ENCODE results near the gene STYK1. TPM values are rescaled to one million over a fixed set of nuclear protein-coding genes. Genes with fewer than 3 reads are reported as not detected.
A peak's percentile ranks its signal among the peaks of the same experiment; 100 is the strongest.

The STYK1 gene, protein sequence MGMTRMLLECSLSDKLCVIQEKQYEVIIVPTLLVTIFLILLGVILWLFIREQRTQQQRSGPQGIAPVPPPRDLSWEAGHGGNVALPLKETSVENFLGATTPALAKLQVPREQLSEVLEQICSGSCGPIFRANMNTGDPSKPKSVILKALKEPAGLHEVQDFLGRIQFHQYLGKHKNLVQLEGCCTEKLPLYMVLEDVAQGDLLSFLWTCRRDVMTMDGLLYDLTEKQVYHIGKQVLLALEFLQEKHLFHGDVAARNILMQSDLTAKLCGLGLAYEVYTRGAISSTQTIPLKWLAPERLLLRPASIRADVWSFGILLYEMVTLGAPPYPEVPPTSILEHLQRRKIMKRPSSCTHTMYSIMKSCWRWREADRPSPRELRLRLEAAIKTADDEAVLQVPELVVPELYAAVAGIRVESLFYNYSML
- total RNA-seq = 6.7 TPM

DNA sequence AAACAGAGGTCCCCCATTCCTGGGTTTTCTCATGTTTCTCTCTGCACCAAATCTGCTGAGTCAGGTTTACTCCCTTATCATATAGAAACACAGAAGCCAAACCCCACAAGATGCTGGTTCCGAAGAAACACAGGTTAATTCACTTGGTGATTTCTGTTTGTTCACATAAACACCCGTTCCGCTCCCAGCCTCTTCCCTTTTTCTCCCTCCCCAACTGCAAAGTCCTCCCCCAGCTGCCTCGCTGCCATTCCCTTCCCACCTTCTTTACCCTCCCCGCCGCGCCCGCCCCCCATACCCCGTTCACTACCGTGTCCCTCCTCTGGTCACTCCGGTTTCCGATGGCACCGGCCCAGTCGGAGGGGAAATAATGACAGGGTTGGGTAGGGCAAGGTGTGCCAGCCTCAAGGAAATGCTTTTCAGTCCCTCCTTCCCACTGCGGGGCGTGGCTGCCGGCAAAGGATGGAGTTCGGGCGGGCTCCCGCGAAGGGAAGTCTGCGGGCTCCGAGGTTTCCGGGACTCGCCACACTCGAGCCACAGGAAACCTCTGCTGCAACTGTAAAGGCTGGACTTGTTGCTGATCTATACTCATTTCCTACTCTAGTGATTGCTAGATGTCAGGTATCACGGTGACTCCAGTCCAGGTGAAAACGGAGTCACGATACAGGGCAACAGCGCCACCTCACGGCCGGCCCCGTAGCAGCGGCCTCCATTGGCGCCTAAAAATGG, at the start of gene STYK1:
Gene STYK1 (minus strand): TSS at position 394 of the 726 bp plus-strand sequence. CDS start 39,434 bp downstream, outside the sequence.
- DNase-seq = peak; percentile 23

DNA sequence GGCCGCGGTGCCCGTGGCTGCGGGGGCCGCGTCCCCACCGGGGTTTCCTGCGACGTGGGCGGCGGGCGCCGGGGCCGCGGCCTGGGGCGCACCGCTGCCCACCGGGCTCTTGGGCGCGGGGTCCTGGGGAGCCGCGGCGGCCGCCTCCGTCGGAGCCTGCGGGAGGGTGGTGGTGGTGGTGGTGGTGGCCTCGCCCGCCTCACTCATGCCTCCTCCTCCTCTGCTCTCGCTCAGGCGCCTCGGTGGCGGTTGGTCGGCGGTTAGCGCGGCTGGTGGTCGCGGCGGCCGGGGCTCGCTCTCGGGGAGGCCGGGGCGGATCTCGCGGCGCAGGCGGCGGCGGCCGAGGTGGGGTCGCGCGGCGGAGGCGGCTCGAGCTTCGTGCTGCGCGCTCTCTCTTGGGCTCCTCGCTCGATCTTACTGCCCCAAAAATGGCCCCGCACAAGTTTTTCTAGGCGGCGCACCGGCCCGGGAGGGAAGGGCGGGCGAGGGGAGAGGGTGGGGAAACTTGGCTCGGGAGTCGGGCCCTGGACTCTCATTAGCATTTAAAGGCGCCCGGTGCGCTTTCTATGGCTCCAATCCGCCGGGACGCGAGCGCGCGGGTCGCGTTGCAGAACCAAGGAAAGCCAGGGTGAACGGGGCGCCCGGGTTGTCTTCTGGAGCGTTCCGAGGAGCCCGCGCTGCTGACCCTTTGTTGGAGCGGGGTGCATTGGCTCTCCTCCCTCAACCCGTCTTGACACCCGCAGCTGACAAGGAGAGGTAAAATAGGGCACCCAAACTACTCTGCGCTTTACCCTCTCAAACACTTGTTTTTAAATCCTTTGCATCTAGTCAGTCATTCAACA, 49.3 kb upstream of the STYK1 start, which contains the start of gene YBX3:
Gene YBX3 (minus strand): TSS at position 419 of the 842 bp plus-strand sequence. CDS start 212 bp downstream, at position 207.
- DNase-seq = peak; percentile 6

DNA sequence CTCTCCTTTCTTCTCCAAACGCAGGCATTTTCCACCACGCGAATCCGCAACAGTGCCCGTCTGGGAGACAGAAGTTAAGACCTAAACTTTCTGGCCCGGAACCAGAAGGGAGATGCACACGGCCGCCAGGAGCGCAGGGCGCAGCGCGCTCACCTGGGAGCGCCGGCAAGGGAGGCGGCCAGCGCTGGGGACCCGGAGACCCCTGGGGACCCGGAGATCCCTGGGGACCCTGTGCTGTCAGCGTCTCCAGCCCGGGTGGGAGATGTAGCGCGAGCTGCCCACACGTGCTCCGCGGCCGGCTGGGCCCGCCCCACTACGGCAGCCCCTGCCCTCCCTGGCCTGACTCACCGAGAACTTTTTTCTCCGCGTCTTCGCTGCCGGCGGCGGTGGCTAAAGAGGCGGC, 48.7 kb upstream of the STYK1 start:
- no peak for DNase-seq

DNA sequence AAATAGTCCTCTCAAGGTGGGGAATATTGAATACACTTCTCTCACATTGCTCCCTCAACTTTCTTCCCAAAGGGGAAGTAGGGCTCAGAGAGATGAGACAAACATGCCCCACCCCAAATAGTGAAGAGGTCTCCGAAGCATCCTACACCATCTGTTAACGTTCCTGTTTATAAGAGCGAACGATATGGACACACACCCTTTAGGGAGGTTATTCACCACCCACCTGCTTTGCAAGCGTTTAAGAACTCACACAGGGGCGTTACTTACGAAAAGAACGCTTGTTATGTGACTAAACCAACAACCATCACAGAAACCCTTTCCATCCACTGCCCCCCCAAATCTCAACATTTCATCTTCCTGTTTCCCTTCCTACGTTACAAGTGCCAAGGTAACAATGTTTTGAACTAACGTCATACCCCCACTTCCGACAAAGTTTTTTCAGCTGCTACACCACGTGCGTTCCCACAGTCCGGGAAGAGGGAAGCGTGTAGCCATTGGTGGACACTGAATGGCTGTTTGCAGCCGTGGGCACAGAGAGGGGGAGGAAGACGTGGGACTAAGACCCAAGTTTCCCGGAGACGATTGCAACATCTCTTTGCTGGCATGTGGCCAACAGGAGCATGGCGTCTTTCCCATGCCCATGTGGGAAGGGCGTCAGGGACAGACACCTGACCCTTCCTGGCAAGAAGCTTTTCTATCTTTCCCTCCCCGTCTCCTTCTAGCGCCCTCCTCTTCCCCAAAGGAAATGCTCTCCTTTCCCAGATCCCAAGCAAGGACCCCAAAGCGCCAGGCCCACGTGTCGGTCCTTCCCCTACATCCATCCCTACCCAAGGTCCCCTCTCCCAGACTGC, 48.0 kb upstream of the STYK1 start:
- peak; percentile 46 for DNase-seq

DNA sequence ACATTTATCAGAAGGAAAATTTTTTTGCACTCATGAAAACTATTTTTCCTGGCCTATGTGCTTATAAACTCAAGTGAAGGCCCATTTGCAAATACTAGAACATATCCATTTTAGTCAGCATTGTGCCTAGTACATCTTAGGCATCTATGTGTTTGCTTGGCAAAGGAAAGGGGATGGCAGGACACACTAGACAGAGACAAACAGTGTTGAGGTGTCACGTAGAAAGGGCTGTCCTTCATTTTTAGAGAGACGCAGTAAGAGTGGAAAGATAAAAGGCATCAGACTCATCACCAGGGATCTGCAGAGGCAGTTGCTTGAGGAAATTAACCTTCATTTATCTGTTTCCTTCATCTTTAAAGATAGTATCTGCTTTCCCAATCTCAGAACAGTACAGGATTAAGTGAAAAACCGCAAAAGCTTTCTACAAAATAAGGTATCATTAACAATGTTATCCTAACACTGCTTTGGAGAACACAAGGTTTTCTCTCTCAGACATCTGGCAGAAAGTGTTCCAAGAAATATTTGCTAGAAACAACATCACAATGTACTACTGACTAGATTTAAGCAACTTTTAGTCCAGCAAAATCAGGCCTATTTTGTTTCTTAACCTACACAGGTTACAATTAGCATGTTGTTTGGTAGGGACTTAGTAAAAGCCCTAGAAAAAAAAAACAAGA, 47.3 kb upstream of the STYK1 start:
- no peak for DNase-seq

DNA sequence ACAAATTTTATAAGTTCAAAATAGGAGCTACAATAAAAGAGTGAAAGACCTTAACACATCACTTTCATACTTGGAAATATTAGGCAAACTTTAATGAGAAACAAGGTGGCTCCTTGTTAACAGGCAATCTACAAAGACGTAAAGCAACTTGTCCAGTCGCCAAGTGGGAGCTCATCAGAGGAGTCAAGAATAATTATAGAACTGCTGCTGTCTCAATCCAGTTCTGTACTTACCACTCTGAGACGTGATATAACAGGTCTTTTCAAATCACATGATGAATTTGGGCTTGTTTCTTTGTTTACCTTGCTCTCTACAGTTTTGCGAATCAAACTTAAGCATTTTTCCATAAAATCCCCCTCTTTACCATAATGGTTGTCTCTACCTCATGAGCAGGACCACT, 45.6 kb upstream of the STYK1 start:
- no peak for DNase-seq

DNA sequence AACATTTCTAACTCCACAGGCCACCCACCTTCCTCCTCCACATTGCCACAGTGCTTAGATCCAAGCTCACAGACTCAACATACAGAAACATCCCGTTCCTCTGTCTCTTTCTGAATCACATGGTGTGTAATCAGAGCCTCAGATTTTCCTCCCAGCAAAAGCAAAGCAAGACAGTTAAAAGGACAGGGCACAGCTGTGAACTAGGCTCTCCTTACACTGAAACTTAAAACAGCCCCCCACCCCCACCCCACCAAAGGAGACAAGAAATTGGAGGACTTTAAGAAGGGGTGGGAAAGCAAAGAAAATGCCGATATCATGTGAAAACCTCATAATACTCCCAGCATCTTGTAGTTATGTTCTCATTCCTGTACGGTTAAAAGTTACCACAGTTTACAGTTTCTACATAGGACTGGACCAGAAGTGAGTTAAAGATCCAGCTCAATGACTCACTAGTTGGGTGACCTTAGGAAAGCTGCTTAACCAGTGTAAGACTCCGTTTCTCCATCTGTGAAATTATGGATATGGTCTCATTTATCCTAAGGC, 44.5 kb upstream of the STYK1 start:
- no peak for DNase-seq

DNA sequence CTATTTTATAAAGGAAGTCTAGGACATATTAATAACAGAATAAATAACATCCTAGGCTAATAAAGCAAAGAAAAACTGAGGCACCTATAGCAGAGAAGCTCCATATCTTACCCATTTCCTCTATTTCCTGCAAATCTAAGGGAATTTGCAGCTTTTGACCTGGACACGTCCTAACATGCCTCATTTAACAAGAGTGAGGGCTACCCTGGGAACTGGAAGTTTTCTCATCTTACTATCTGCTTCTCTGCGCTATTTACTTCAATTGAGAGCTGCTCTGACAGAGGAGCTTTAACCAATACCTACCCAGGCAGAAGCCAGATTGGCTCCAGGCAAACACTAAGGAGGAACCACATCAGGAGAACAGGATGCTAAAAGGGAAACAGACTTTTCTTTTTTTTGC, 43.6 kb upstream of the STYK1 start:
- DNase-seq = no peak

DNA sequence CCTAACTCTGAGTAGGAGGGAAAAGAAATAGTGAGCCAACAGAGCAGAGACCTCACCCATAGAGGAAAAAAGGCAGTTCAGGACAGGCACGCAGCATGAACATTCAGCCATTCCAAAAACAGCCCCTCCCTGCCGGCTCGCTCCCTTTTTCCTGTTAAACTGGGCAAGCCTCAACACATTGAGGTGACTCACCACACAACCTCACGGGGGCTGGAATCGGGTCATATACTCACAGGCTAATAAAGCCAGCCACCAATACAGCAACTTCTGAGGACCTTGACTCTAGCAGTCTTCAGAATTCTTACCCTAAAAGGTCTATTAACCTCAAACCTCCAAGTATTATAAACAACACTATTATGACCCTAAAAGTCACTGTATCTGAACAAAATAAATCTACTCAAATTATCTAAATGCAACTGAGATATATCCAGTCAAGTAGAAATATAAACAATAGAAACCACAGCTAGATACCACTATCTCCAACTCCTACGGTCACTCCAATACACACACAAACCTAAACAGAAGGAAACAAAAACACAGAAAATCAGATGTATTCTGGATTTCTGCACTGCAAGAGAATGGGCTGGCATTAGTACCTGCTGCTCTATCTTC, 43.0 kb upstream of the STYK1 start:
- DNase-seq = no peak

DNA sequence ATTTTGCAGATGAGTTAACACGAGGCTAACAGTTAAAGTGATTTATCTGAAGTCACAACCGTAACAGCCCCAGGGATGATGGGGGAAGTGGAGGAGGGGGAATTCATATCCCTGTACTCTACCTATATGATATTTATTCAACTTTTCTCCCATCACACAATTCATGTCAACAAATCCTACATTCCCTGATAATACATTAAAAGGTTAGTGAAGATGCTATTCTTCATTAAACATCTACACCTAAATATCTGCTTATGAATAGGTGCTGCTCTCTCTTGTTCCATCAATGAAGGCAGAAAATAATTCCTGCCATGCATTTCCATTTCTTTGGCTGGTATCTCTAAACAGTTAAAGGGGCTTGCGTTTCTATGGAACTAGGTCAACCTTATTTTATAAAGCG, 42.4 kb upstream of the STYK1 start:
- DNase-seq = no peak

DNA sequence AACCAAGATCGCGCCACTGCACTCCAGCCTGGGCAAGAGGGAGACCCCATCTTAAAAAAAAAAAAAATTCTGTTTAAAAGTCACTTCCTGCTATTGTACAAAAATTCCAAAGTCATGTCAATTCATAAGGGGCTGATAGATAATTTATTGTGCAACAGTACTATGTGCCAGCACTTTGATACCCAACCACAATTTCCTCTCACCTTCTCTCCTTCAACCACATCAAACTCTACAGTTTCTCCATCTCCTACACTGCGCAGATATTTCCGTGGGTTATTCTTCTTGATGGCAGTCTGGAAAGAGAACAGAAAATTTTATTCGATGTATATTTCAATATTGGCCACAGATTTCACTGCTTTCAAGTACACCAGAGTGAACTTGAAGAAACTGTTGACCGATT, 41.6 kb upstream of the STYK1 start:
- DNase-seq = no peak

DNA sequence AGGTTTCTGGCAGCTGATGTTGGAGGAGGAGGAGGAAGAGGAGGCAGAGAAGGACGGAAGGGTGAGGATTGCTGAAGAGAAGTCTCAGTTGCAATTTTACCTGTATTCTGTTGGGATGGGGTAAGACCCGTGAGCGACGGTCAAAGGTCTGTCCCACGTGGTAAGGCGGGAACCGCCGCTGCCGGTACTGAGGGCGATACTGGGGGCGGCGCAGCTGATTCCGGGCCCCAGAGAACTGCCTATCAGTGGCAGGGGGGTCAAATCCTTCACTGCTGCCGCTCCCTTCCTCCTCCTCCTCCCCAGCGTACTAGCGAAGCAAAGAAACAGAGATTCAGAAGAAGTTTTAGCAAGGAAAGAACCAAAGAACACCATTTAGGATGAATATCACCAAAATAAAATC, 36.0 kb upstream of the STYK1 start:
- no peak for DNase-seq

DNA sequence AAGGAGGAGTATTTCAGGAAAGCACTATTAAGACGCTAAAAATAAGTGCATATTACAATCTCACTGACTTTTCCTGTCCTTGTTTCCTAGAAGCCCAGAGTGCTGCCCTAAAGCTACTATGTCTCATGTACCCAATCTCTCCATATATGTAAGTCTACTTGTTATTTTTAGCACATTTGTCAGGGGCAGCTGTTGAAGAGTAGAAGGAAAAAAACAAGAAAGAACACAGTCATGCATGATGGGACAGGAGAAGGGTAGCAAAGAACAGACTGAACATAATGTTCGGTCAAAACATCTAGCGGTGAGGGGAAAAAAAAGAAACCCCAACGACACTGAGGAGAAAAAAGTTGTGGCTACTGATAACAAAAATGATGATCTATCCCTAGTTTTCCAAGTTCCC, 35.0 kb upstream of the STYK1 start:
- DNase-seq = no peak

DNA sequence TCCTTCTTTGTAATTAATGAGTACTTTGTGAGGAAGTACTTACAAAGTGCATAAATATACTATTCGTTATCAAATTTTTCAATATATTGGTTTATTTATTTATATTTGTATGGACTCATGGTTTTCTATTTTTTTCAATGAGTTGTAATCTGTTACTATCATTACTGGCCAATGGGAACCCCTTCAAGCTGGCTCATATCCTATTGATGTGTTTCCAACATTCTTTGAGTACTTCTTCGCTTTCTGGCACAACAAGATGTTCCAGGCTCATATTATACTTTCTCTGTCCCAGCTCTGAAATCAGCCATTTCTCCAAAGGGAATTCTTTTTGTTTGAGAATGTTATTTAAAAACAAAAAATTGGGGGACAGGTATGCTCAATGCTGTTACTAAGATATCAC, 31.8 kb upstream of the STYK1 start:
- no peak for DNase-seq

DNA sequence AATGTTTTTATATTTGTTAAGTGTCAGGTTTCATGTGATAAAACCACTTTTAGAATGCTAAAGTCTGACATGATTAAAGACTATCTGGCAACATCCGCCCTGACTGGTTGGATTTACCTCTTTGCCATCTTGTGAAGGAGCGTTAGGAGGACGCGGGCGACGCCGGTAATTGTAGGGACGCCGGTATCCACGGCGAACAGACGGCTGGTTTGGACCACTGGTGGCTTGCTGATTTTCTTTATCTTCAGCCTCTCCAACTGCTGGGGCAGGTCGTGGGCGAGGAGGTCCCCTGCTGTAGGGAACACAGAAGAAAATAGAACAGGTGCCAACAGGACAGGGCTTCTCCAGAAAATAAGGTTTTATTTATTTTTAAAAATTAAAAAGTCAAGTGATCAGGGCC, 28.0 kb upstream of the STYK1 start:
- no peak for DNase-seq

DNA sequence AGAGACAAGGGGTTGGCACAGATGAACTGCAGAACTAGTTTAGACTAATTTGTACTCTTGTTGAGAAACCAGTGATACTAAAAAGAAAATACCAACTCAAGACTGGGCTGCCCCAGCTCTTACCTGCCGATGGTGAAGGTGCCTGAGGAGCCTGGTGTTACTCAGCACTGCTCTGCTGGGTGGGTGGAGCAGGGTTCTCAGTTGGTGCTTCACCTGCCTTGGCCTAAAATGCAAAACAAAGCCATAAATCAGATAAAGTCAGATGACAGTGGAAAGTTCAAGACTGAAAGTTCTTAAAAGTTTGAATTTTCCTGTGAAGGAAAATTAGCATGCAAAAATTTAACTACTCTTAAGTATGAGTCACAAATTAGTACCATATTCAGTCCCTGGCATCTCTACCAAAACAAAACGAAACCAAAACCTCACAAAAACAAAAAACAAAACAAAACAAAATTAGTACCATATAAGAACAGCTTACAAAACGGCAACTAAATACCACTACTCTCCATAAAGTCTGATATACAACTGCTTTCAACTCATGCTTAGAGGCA, 27.4 kb upstream of the STYK1 start:
- no peak for DNase-seq

DNA sequence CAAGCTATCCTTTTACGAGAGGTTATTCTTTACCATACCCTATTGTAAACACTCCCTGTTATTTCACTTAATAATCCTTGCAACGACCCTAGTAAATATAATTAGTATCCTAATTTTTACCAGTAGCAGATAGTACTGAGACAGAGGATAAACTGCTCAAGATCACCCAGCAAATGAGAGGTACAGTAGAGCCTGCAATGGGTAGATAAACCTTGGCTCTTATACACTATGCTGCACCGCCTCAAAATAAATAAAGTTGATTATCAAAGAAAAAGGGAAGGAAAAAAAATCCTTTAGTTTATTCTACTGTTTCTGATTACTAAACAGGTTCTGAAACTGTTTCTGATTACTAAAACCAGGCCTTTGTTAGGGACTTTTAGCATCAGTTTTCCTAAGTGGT, 26.7 kb upstream of the STYK1 start:
- DNase-seq = no peak

DNA sequence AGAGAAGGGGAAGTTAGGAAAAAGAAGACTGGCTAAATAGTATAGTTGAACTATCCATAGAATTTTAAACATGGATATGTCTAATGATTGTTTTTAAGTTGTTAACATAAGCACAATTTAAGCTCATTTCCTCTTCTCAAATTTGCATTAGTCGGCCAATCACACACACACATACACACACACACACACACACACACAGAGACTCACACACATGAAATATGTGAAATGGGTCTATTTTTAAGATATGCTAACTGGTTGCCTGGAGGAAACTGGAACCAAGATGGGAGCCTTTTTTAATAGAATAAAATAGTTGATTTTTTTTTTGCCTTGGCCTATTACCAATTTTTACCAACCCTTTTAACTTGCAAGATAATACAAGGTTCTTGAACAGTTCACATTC, 24.0 kb upstream of the STYK1 start:
- DNase-seq = no peak

DNA sequence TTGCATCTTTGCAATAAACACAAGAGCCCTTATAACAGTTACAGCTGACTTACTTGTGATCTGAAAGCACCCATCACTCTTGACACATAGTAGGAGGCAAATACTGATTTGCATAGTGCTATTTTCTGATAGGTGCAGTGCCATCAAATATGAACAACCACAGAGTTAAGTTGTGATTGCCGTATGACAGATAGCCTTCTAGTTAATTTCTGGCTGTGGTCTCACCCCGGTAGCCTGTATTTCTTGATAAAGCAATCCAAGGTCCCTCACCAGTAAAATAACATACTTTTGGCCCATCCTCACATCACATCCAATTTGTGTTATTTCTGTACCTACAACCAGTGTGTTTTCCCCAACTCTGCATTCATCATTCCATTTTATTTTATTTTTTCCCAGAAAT, 23.3 kb upstream of the STYK1 start:
- DNase-seq = no peak

DNA sequence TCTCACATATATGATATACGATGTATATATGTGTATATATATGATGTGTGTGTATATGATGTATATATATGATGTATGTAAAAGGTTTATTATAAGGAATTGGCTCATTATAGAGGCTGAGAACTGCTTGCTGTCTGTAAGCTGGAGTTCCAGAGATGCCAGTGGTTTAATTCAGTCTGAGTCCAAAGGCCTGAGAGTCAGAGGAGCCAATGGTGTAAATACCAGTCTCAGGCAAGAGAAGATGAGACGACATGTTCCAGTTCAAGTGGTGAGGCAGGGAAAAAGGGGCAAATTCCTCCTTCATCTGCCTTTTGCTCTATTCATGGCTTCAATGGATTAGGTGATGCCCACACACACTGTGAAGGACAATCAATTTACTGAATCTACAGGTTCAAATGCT, 17.1 kb upstream of the STYK1 start:
- DNase-seq = no peak

Data from occipital lobe (tissue), 2 donors.